SK-N-MC (cell line): ENCODE measurements around the gene VAV2.

Source experiments
- EZH2 ChIP-seq: fragments of 200-600 bp; sonication (generic); IDR thresholded peaks from one replicate; pipeline ENCODE4 v1.6.1; 2017; ENCODE audit warnings: antibody characterized with exemption
- FOXP2 ChIP-seq: optimal IDR thresholded peaks from 2 replicates; pipeline ENCODE3; 2011; ENCODE audit warnings: mild to moderate bottlenecking, moderate library complexity; ENCODE audit not compliant: insufficient read depth; ENCODE audit errors: extremely low read length, control extremely low read depth
- POLR2AphosphoS5 ChIP-seq: IDR thresholded peaks from 2 replicates; pipeline ENCODE4 v1.6.1; 2012; ENCODE audit warnings: mild to moderate bottlenecking, low read depth, low read length, borderline replicate concordance

DNA sequence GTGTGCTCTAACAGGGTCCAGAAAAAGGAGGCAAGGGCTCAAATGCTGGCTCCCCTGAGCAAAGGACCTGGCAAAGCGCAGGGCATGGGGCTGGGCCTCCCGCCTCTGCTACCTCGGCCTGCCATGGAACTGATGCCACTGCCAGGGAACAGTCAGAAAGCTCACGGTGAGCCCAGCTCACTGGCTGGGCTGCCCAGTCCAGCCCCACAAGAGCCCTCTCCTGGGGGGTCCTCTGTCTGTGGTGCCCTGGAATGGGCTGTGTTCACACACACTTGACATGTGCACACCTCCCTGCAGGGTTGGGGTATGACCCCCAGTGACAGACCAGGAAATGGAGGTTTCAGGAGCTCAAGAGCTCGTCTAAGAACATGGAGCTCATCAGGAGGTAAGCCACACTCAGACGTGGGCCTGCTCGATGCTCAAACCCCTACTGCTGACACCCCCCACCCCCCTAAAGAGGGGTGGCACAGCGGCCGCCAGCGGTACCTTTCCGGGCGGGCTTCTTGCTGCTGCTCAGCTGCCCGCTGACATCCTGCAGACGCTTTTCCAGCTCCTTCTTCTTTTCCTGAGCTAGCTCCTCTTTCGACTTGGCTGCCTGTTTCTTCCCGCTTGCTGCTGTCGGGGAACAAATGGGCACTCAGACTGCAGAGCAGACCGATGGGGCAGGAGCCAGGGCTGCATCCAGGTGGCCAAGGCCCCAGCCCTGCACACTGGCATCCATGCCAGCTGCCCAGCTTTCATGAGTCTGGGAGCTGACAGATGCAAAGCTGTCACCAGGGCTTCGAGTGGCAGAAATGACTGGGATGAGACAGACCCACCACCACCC lies 42.3 kb upstream of the VAV2 start:
- TF ChIP-seq POLR2AphosphoS5 (no peak), EZH2 (no peak), FOXP2 (no peak)
